ENCODE data around the gene L3MBTL4.

DNA sequence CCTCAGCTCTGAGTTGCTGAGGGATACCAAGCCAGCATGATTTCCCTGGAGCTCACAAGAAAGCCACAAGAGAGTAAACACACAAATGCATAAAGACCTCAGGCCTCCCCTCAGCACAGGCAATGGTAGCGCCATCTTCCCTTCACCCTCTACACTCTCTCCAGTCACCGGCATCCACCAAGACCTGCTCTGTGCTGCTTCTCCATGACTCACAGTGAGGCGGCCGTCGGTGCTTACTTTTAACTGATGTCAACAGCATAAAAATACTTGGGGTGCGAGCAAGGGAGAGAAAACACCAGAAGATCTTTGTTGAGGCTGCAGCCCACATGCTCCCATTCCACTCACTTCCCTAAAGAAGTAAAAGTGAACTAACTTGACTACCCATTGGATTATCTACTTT, 46.7 kb downstream of the L3MBTL4 start:
- TF ChIP-seq, protein P1, sequence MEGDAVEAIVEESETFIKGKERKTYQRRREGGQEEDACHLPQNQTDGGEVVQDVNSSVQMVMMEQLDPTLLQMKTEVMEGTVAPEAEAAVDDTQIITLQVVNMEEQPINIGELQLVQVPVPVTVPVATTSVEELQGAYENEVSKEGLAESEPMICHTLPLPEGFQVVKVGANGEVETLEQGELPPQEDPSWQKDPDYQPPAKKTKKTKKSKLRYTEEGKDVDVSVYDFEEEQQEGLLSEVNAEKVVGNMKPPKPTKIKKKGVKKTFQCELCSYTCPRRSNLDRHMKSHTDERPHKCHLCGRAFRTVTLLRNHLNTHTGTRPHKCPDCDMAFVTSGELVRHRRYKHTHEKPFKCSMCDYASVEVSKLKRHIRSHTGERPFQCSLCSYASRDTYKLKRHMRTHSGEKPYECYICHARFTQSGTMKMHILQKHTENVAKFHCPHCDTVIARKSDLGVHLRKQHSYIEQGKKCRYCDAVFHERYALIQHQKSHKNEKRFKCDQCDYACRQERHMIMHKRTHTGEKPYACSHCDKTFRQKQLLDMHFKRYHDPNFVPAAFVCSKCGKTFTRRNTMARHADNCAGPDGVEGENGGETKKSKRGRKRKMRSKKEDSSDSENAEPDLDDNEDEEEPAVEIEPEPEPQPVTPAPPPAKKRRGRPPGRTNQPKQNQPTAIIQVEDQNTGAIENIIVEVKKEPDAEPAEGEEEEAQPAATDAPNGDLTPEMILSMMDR (IDR thresholded peaks at IDR 0.05), result no peak
- TF ChIP-seq, protein P2, sequence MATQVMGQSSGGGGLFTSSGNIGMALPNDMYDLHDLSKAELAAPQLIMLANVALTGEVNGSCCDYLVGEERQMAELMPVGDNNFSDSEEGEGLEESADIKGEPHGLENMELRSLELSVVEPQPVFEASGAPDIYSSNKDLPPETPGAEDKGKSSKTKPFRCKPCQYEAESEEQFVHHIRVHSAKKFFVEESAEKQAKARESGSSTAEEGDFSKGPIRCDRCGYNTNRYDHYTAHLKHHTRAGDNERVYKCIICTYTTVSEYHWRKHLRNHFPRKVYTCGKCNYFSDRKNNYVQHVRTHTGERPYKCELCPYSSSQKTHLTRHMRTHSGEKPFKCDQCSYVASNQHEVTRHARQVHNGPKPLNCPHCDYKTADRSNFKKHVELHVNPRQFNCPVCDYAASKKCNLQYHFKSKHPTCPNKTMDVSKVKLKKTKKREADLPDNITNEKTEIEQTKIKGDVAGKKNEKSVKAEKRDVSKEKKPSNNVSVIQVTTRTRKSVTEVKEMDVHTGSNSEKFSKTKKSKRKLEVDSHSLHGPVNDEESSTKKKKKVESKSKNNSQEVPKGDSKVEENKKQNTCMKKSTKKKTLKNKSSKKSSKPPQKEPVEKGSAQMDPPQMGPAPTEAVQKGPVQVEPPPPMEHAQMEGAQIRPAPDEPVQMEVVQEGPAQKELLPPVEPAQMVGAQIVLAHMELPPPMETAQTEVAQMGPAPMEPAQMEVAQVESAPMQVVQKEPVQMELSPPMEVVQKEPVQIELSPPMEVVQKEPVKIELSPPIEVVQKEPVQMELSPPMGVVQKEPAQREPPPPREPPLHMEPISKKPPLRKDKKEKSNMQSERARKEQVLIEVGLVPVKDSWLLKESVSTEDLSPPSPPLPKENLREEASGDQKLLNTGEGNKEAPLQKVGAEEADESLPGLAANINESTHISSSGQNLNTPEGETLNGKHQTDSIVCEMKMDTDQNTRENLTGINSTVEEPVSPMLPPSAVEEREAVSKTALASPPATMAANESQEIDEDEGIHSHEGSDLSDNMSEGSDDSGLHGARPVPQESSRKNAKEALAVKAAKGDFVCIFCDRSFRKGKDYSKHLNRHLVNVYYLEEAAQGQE (IDR thresholded peaks at IDR 0.05; ENCODE audit: insufficient read depth in 1 of 2, low read depth in 2 of 2, low read length in 1 of 2), result no peak
- TF ChIP-seq POLR2AphosphoS5 (IDR thresholded peaks at IDR 0.05; ENCODE audit: low read depth, low read length) (no peak), SIN3A (IDR thresholded peaks at IDR 0.05; ENCODE audit: borderline replicate concordance, insufficient read depth, low read depth, low read length) (no peak), TCF7L2 (IDR thresholded peaks at IDR 0.05; ENCODE audit: low read depth, low read length) (no peak)

All from Panc1 (cell line).